ENCODE measurements around the gene RASGRP4. TPM values are rescaled to one million over a fixed set of nuclear protein-coding genes. Genes with fewer than 3 reads are reported as not detected.

Gene RASGRP4
- total and polyA plus RNA-seq, 2 experiments from 2014 or later = not detected

GRCh38 chr19:38470788-38471480 lies 44.9 kb upstream of the RASGRP4 start:
- no peak overlapping the region for H3K4me3 ChIP-seq
- no peaks in the 10 kb centered on the region for H3K9me2 ChIP-seq (ENCODE audit: insufficient read depth)
- peaks cover 22% of the 10 kb centered on the region for H3K27me3 ChIP-seq (replicated peaks; ENCODE audit: insufficient read depth)
- no peak for DNase-seq
- no peaks in the 10 kb centered on the region for H3K4me1 ChIP-seq (ENCODE audit: insufficient read depth)
- no peak overlapping the region for H3K4me2 ChIP-seq (ENCODE audit: unreplicated experiment)
- no peaks in the 10 kb centered on the region for H3K36me3 ChIP-seq (ENCODE audit: low read depth)
- no peaks in the 10 kb centered on the region for H3K9me3 ChIP-seq (ENCODE audit: low read depth)
- no peak overlapping the region for H2AFZ ChIP-seq
- in situ Hi-C loops (cut with MboI) = no loop called here
- no peaks in the 10 kb centered on the region for H4K20me1 ChIP-seq (ENCODE audit: insufficient read depth)
- H3K79me2 ChIP-seq (ENCODE audit: insufficient read depth) = no peaks in the 10 kb centered on the region
- no peak overlapping the region for H3K27ac ChIP-seq
- no peak for TF ChIP-seq EZH2phosphoT487 (IDR thresholded peaks at IDR 0.05; ENCODE audit: insufficient read depth, low read depth)
- TF ChIP-seq EZH2 (IDR thresholded peaks at IDR 0.05; ENCODE audit: insufficient read depth, poor library complexity, severe bottlenecking) = no peak
- 31 to 34% methylated on average over 12 of the region's 12 CpGs for WGBS, 2 experiments (ENCODE audit: low coverage in 1 of 2, low lambda C conversion rate in 2 of 2, missing lambda C conversion rate in 2 of 2)
- H3F3A ChIP-seq (ENCODE audit: insufficient read depth) = no peaks in the 10 kb centered on the region
- no peak overlapping the region for H3K9ac ChIP-seq

- no peak for TF ChIP-seq EZH2 (IDR thresholded peaks at IDR 0.05; ENCODE audit: insufficient read depth, poor library complexity, severe bottlenecking)
- no peak for TF ChIP-seq EZH2phosphoT487 (IDR thresholded peaks at IDR 0.05; ENCODE audit: insufficient read depth, low read depth)
- Histone ChIP-seq H3K36me3 (ENCODE audit: low read depth) (no peaks in the 10 kb centered on the region), H3K4me2 (ENCODE audit: unreplicated experiment) (no peak overlapping the region), H4K20me1 (ENCODE audit: insufficient read depth) (no peaks in the 10 kb centered on the region), H3K27ac (no peak overlapping the region), H3K4me1 (ENCODE audit: insufficient read depth) (no peaks in the 10 kb centered on the region), H3K9me3 (ENCODE audit: low read depth) (no peaks in the 10 kb centered on the region), H3K9me2 (ENCODE audit: insufficient read depth) (no peaks in the 10 kb centered on the region), H3K27me3 (replicated peaks; ENCODE audit: insufficient read depth) (peaks cover 19% of the 10 kb centered on the region; the same call in 1 of the 2 replicates), H3K79me2 (ENCODE audit: insufficient read depth) (no peaks in the 10 kb centered on the region), H3K9ac (no peak overlapping the region), H3K4me3 (no peak overlapping the region), H3F3A (ENCODE audit: insufficient read depth) (no peaks in the 10 kb centered on the region), H2AFZ (no peak overlapping the region)
- 17 to 21% methylated on average over 4 to 5 of the region's 5 CpGs for WGBS, 2 experiments (ENCODE audit: low coverage in 1 of 2, low lambda C conversion rate in 2 of 2, missing lambda C conversion rate in 2 of 2)
- in situ Hi-C loops (cut with MboI) = no loop called here
- no peak for DNase-seq
Measured at GRCh38 chr19:38469151-38469550, 43.1 kb upstream of the RASGRP4 start.

GRCh38 chr19:38467541-38468525 lies 41.8 kb upstream of the RASGRP4 start:
- H3K4me3 ChIP-seq = no peak overlapping the region
- no peak overlapping the region for H3K4me2 ChIP-seq (ENCODE audit: unreplicated experiment)
- WGBS, 2 experiments (ENCODE audit: low coverage in 1 of 2, low lambda C conversion rate in 2 of 2, missing lambda C conversion rate in 2 of 2) = 56 to 57% methylated on average over 17 of the region's 17 CpGs
- H3K9ac ChIP-seq = no peak overlapping the region
- TF ChIP-seq EZH2phosphoT487 (IDR thresholded peaks at IDR 0.05; ENCODE audit: insufficient read depth, low read depth) (no peak), EZH2 (IDR thresholded peaks at IDR 0.05; ENCODE audit: insufficient read depth, poor library complexity, severe bottlenecking) (no peak)
- no peaks in the 10 kb centered on the region for H3K4me1 ChIP-seq (ENCODE audit: insufficient read depth)
- no peaks in the 10 kb centered on the region for H3K9me2 ChIP-seq (ENCODE audit: insufficient read depth)
- no peaks in the 10 kb centered on the region for H3K36me3 ChIP-seq (ENCODE audit: low read depth)
- no peak overlapping the region for H3K27ac ChIP-seq
- peaks cover 19% of the 10 kb centered on the region; the same call in 1 of the 2 replicates for H3K27me3 ChIP-seq (replicated peaks; ENCODE audit: insufficient read depth)
- no peaks in the 10 kb centered on the region for H3K79me2 ChIP-seq (ENCODE audit: insufficient read depth)
- H3F3A ChIP-seq (ENCODE audit: insufficient read depth) = no peaks in the 10 kb centered on the region
- H2AFZ ChIP-seq = no peak overlapping the region
- H3K9me3 ChIP-seq (ENCODE audit: low read depth) = no peaks in the 10 kb centered on the region
- DNase-seq = no peak
- H4K20me1 ChIP-seq (ENCODE audit: insufficient read depth) = no peaks in the 10 kb centered on the region
- in situ Hi-C loops (cut with MboI) = no loop called here

GRCh38 chr19:38466050-38466449 lies 40.0 kb upstream of the RASGRP4 start:
- H2AFZ ChIP-seq = no peak overlapping the region
- no peak overlapping the region for H3K4me2 ChIP-seq (ENCODE audit: unreplicated experiment)
- in situ Hi-C loops (cut with MboI) = no loop called here
- no peaks in the 10 kb centered on the region for H4K20me1 ChIP-seq (ENCODE audit: insufficient read depth)
- WGBS, 2 experiments (ENCODE audit: low coverage in 1 of 2, low lambda C conversion rate in 2 of 2, missing lambda C conversion rate in 2 of 2) = 79 to 82% methylated on average over 13 to 16 of the region's 26 CpGs
- no peak overlapping the region for H3K27ac ChIP-seq
- DNase-seq = no peak
- no peaks in the 10 kb centered on the region for H3K79me2 ChIP-seq (ENCODE audit: insufficient read depth)
- H3F3A ChIP-seq (ENCODE audit: insufficient read depth) = no peaks in the 10 kb centered on the region
- H3K36me3 ChIP-seq (ENCODE audit: low read depth) = no peaks in the 10 kb centered on the region
- H3K4me1 ChIP-seq (ENCODE audit: insufficient read depth) = no peaks in the 10 kb centered on the region
- no peaks in the 10 kb centered on the region for H3K9me3 ChIP-seq (ENCODE audit: low read depth)
- H3K9ac ChIP-seq = no peak overlapping the region
- TF ChIP-seq EZH2phosphoT487 (IDR thresholded peaks at IDR 0.05; ENCODE audit: insufficient read depth, low read depth) (no peak), EZH2 (IDR thresholded peaks at IDR 0.05; ENCODE audit: insufficient read depth, poor library complexity, severe bottlenecking) (no peak)
- H3K27me3 ChIP-seq (replicated peaks; ENCODE audit: insufficient read depth) = peaks cover 4% of the 10 kb centered on the region; the same call in 1 of the 2 replicates
- H3K4me3 ChIP-seq = no peak overlapping the region
- H3K9me2 ChIP-seq (ENCODE audit: insufficient read depth) = no peaks in the 10 kb centered on the region

Data from GM23248 (cell line).